Liver (tissue), 9 donors: ENCODE results near the gene SH3RF3. TPM values are rescaled to one million over a fixed set of nuclear protein-coding genes. Genes with fewer than 3 reads are reported as not detected.

ENCODE experiments used
- DNase-seq: peaks from one replicate; pipeline ENCODE4 v3.0.0-alpha.2; 2017; ENCODE audit warnings: low spot score
- H3K27ac ChIP-seq, 2 donors: one replicate each; pipeline ENCODE4 v1.7.0; 2013; ENCODE audit warnings: inconsistent platforms in 2 of 2, low read length in 2 of 2, control low read depth in 1 of 2, low read depth in 1 of 2, mild to moderate bottlenecking in 1 of 2
- H3K27me3 ChIP-seq, 4 donors: one replicate each; pipeline versions ENCODE4 v1.6.1 to v1.7.0; 2013; ENCODE audit warnings: low read length in 3 of 4, inconsistent platforms in 1 of 4, mild to moderate bottlenecking in 1 of 4, moderate library complexity in 1 of 4; ENCODE audit not compliant: control insufficient read depth in 4 of 4, insufficient read depth in 4 of 4
- H3K36me3 ChIP-seq, 4 donors: one replicate each; pipeline versions ENCODE4 v1.6.1 to v1.7.0; 2013; ENCODE audit warnings: low read length in 3 of 4, mild to moderate bottlenecking in 3 of 4, low read depth in 1 of 4, moderate library complexity in 1 of 4; ENCODE audit not compliant: control insufficient read depth in 4 of 4, insufficient read depth in 3 of 4
- H3K4me1 ChIP-seq, 4 donors: one replicate each; pipeline versions ENCODE4 v1.6.1 to v1.7.0; 2013; ENCODE audit warnings: low read length in 3 of 4, mild to moderate bottlenecking in 3 of 4, moderate library complexity in 1 of 4; ENCODE audit not compliant: control insufficient read depth in 4 of 4, insufficient read depth in 4 of 4
- H3K4me3 ChIP-seq, 3 donors: one replicate each; pipeline versions ENCODE4 v1.6.1 to v1.7.0; 2013; ENCODE audit warnings: low read length in 3 of 3, control low read depth in 1 of 3, low read depth in 1 of 3, mild to moderate bottlenecking in 1 of 3
- H3K9ac ChIP-seq, 2 donors: one replicate each; pipeline ENCODE4 v1.7.0; 2013; ENCODE audit warnings: low read length in 2 of 2, mild to moderate bottlenecking in 2 of 2, moderate library complexity in 2 of 2, control low read depth in 1 of 2, low read depth in 1 of 2
- H3K9me3 ChIP-seq, 4 donors: one replicate each; pipeline versions ENCODE4 v1.6.1 to v1.7.0; 2013; ENCODE audit warnings: low read length in 3 of 4; ENCODE audit not compliant: control insufficient read depth in 4 of 4
- ATF3 ChIP-seq: IDR thresholded peaks from 2 replicates; pipeline ENCODE4 v1.6.1; 2016; ENCODE audit warnings: antibody characterized with exemption
- CTCF ChIP-seq: fragments of 150-350 bp; IDR thresholded peaks from 2 replicates; pipeline ENCODE4 v1.5.1; 2017; ENCODE audit warnings: improper control_type of control experiment, low read depth, low read length; ENCODE audit not compliant: missing input control
- EGR1 ChIP-seq, 2 donors: IDR thresholded peaks; 2 replicates each; pipeline ENCODE4 v1.6.1; 2016 to 2018; ENCODE audit warnings: antibody characterized with exemption in 2 of 2, low read depth in 2 of 2
- FOXA1 ChIP-seq: IDR thresholded peaks from 2 replicates; pipeline ENCODE4 v1.6.1; 2016; ENCODE audit warnings: antibody characterized with exemption
- FOXA2 ChIP-seq: IDR thresholded peaks from 2 replicates; pipeline ENCODE4 v1.6.1; 2016; ENCODE audit warnings: antibody characterized with exemption
- GABPA ChIP-seq, 2 donors: IDR thresholded peaks in 1 of 2; conservative IDR thresholded peaks in 1 of 2; 2 replicates each; pipeline ENCODE4 v1.6.1; 2016; ENCODE audit warnings: antibody characterized with exemption in 2 of 2, mild to moderate bottlenecking in 1 of 2, moderate library complexity in 1 of 2
- HNF4A ChIP-seq, 2 donors: conservative IDR thresholded peaks; 2 replicates each; pipeline ENCODE4 v1.6.1; 2016; ENCODE audit warnings: antibody characterized with exemption in 2 of 2, mild to moderate bottlenecking in 2 of 2
- HNF4G ChIP-seq: IDR thresholded peaks from 2 replicates; pipeline ENCODE4 v1.6.1; 2016; ENCODE audit warnings: antibody characterized with exemption
- JUND ChIP-seq, 2 donors: IDR thresholded peaks; 2 replicates each; pipeline ENCODE4 v1.6.1; 2016; ENCODE audit warnings: antibody characterized with exemption in 2 of 2
- MAX ChIP-seq: IDR thresholded peaks from 2 replicates; pipeline ENCODE4 v1.6.1; 2016; ENCODE audit warnings: antibody characterized with exemption
- NR2F2 ChIP-seq: IDR thresholded peaks from 2 replicates; pipeline ENCODE4 v1.6.1; 2016; ENCODE audit warnings: antibody characterized with exemption
- RAD21 ChIP-seq, 2 donors: IDR thresholded peaks; 2 replicates each; pipeline ENCODE4 v1.6.1; 2016; ENCODE audit warnings: antibody characterized with exemption in 2 of 2, mild to moderate bottlenecking in 2 of 2
- REST ChIP-seq: IDR thresholded peaks from 2 replicates; pipeline ENCODE4 v1.6.1; 2016; ENCODE audit warnings: antibody characterized with exemption, mild to moderate bottlenecking
- RXRA ChIP-seq, 2 donors: IDR thresholded peaks; 2 replicates each; pipeline ENCODE4 v1.6.1; 2017 to 2018; ENCODE audit warnings: antibody characterized with exemption in 2 of 2, mild to moderate bottlenecking in 1 of 2
- SP1 ChIP-seq: IDR thresholded peaks from 2 replicates; pipeline ENCODE4 v1.6.1; 2018; ENCODE audit warnings: antibody characterized with exemption, mild to moderate bottlenecking
- TAF1 ChIP-seq: conservative IDR thresholded peaks from 2 replicates; pipeline ENCODE4 v1.6.1; 2016; ENCODE audit warnings: antibody characterized with exemption, mild to moderate bottlenecking
- YY1 ChIP-seq: IDR thresholded peaks from 2 replicates; pipeline ENCODE4 v1.6.1; 2016; ENCODE audit warnings: antibody characterized with exemption, mild to moderate bottlenecking
- ZBTB33 ChIP-seq: IDR thresholded peaks from 2 replicates; pipeline ENCODE4 v1.6.1; 2016; ENCODE audit warnings: antibody characterized with exemption
- WGBS: extraction: QIAGEN DNeasy Blood & Tissue Kit; methylation state at CpG from one replicate; pipeline ENCODE4 v1.1.7; 2013; 5-methylcytosine and 5-hydroxymethylcytosine counted together
- polyA plus RNA-seq, 2 donors: library from polyadenylated mRNA; stranded (reverse) in 1 of 2; unstranded in 1 of 2; fragments of 200-250 nt in 1 of 2; fragments of >200 nt in 1 of 2; fragmentation: Nextera tagmentation in 1 of 2; extraction: Ambion mirVana in 1 of 2; gene quantifications; one replicate each; pipeline versions ENCODE4 v1.2.1 to v1.2.3, GENCODE V29; 2013 to 2015
- total RNA-seq, 2 donors: library from RNA; depleted of rRNA; stranded (reverse); fragments of >200 nt; gene quantifications; one replicate each; pipeline ENCODE4 v1.2.3, GENCODE V29; 2014
- donor health status: healthy.
- donor health status: healthy.
- donor health status: healthy.
- donor health status: healthy.
- donor health status: healthy.

The SH3RF3 gene
- total and polyA plus RNA-seq, 4 donors = 0.11 to 1.0 (median 0.54) TPM

GRCh38 chr2:109330056-109330455, 201.1 kb downstream of the SH3RF3 start:
- DNase-seq = no peak
- Histone ChIP-seq H3K36me3 (no peaks in the 10 kb centered on the region), H3K27ac (no peak overlapping the region), H3K27me3 (no peaks in the 10 kb centered on the region), H3K9ac (no peak overlapping the region), H3K4me3 (no peak overlapping the region), H3K9me3 (peaks cover 0 to 3% (median 0%) of the 10 kb centered on the region in 4 donors), H3K4me1 (peaks cover 0 to 3% (median 1%) of the 10 kb centered on the region in 4 donors)
- WGBS = 93% methylated on average over 4 of the region's 4 CpGs
- no peak for TF ChIP-seq HNF4G
- no peak for TF ChIP-seq NR2F2
- no peak for TF ChIP-seq RXRA (IDR thresholded peaks at IDR 0.05)
- TF ChIP-seq YY1 = no peak
- TF ChIP-seq JUND (IDR thresholded peaks at IDR 0.05) = no peak
- TF ChIP-seq FOXA1 = no peak
- no peak for TF ChIP-seq ATF3
- TF ChIP-seq GABPA (IDR thresholded peaks at IDR 0.05 in 1 of 2, conservative IDR thresholded peaks at IDR 0.05 in 1 of 2) = no peak
- TF ChIP-seq MAX = no peak
- TF ChIP-seq REST = no peak
- TF ChIP-seq ZBTB33 = no peak
- no peak for TF ChIP-seq HNF4A (conservative IDR thresholded peaks at IDR 0.05)
- TF ChIP-seq SP1 = no peak
- TF ChIP-seq RAD21 (IDR thresholded peaks at IDR 0.05) = no peak
- TF ChIP-seq EGR1 (IDR thresholded peaks at IDR 0.05; ENCODE audit: low read depth in 2 of 2) = no peak
- no peak for TF ChIP-seq CTCF
- no peak for TF ChIP-seq FOXA2
- no peak for TF ChIP-seq TAF1
